ENCODE results near the gene RTN1.

RTN1 gene

DNA sequence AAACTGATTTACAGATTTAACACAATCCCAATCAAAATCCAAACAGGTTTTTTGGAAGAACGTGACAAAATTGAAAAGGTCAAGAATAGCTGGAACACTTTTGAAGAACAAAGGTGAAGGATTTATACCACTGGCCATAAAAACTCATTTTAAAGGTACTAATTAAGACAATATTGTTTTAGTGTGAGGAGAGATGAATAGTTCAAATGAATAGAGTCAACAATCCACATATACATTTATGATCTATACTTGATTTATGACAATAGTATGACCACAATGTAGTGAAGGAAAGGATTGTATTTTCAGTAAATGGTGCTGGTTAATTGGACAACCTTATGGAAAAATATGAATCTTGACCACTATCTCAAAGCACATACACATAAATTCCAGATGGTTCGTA, 323.3 kb downstream of the RTN1 start:
- no peak for DNase-seq (ENCODE audit: low read depth)

Measured in HS-5 (cell line).